Prostate gland (tissue), 2 donors: ENCODE measurements around the gene SMIM7. TPM values are rescaled to one million over a fixed set of nuclear protein-coding genes. Genes with fewer than 3 reads are reported as not detected.
"Not testable (repeated sequence)": the region's sequence is repeated elsewhere in the genome, so short reads cannot be mapped to it uniquely, and the experiment has no call there.

ENCODE experiments used
- DNase-seq: peaks from one replicate; pipeline ENCODE4 v3.0.0-alpha.2; 2019; ENCODE audit warnings: low spot score
- H3K27ac ChIP-seq, 2 donors: fragments of 200-600 bp; sonication (generic); 2 replicates each; pipeline ENCODE4 v1.5.1; 2017 to 2019
- H3K27me3 ChIP-seq: fragments of 200-600 bp; sonication (generic); replicated peaks from 2 replicates; pipeline ENCODE4 v1.5.1; 2019; ENCODE audit not compliant: insufficient read depth
- H3K36me3 ChIP-seq, 2 donors: fragments of 200-600 bp; sonication (generic); 1 replicate in 1 of 2; 2 replicates in 1 of 2; pipeline versions ENCODE4 v1.5.1 to v1.8.1; 2017 to 2019
- H3K4me1 ChIP-seq: fragments of 200-600 bp; sonication (generic); replicated peaks from 2 replicates; pipeline ENCODE4 v1.5.1; 2019
- H3K4me3 ChIP-seq, 2 donors: fragments of 200-600 bp; sonication (generic); 2 replicates each; pipeline ENCODE4 v1.5.1; 2017 to 2019
- H3K9me3 ChIP-seq: fragments of 200-600 bp; sonication (generic); 2 replicates; pipeline ENCODE4 v1.5.1; 2017
- POLR2A ChIP-seq: fragments of 450-650 bp; IDR thresholded peaks from one replicate; pipeline ENCODE4 v1.6.1; 2016; ENCODE audit warnings: antibody characterized with exemption, mild to moderate bottlenecking
- POLR2AphosphoS5 ChIP-seq: sonication (generic); formaldehyde crosslinking; IDR thresholded peaks from one replicate; pipeline ENCODE4 v1.6.1; 2017; ENCODE audit warnings: antibody characterized with exemption
- WGBS: methylation state at CpG from one replicate; pipeline ENCODE4 v1.1.5; 2018; 5-methylcytosine and 5-hydroxymethylcytosine counted together
- intact Hi-C: fragments of 100-400 bp; cut with DNase I; formaldehyde crosslinking; loops from one replicate; pipeline ENCODE4 v1.14.2; 2022
- total RNA-seq, 2 donors: library from RNA; depleted of rRNA; stranded (reverse); fragments of >200 nt; gene quantifications; one replicate each; pipeline ENCODE4 v1.1.0, GENCODE V29; 2016
- TF ChIP-seq, protein P1 (sequence below), 4 experiments: fragments of 200-600 bp in 2 of 4; fragments of 450-650 bp in 2 of 4; sonication (generic) in 2 of 4; IDR thresholded peaks; 1 replicate in 3 of 4; 2 replicates in 1 of 4; pipeline ENCODE4 v1.5.1; 2016 to 2019; ENCODE audit warnings: antibody characterized with exemption in 4 of 4, mild to moderate bottlenecking in 2 of 4, moderate library complexity in 2 of 4

Gene SMIM7
- total RNA-seq, 2 donors from 2014 or later, result 146 to 171 TPM

DNA sequence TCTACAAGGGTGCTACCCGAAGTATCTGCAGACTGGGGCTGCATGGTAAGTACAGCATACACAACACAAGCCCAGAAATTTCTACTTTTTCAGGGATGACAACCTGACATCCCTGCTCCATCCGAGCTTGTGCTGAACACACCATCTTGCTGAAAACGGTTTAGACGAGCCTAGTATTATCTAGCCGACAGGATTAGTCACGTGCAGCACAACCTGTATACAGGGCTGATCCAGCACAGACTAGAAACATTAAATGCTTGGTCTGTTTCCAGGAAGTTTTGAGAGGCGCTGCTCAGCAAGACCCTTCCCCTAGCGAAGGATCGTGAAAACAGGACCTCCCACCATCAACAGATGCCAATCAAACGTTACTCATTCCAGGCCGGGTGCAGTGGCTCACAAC is 4.2 kb downstream of the SMIM7 start:
- 80% methylated on average over 11 of the region's 11 CpGs for WGBS
- DNase-seq, result no peak
- H3K36me3 ChIP-seq, result no peaks in the 10 kb centered on the region

DNA sequence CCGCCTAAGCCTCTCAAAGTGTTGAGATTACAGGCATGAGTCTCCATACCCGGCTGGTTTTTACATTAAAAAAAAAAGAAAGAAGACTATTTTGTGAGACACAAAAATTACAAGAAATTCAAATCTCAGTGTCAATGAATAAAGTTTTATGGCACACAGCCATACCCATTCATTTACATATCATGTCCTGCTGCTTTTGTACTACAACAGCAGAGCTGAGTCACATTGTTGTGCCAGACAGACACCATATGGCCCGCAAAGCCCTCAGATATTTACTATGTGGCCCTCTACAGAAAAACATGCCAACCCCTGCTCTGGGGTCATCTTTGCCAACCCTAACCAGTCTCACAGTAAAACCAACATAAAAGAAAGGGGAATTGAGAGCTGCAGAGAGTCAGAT is 5.3 kb downstream of the SMIM7 start:
- 87% methylated on average over 3 of the region's 3 CpGs for WGBS
- H3K36me3 ChIP-seq, result no peaks in the 10 kb centered on the region
- no peaks in the 10 kb centered on the region for H3K27me3 ChIP-seq
- intact Hi-C loops, result no loop called here
- DNase-seq, result no peak
- peaks cover 15% of the 10 kb centered on the region for H3K4me1 ChIP-seq
- no peaks in the 10 kb centered on the region for H3K9me3 ChIP-seq
- peak overlapping the region in 1 of 2 donors; percentile 70 for H3K27ac ChIP-seq
- TF ChIP-seq, protein P1, sequence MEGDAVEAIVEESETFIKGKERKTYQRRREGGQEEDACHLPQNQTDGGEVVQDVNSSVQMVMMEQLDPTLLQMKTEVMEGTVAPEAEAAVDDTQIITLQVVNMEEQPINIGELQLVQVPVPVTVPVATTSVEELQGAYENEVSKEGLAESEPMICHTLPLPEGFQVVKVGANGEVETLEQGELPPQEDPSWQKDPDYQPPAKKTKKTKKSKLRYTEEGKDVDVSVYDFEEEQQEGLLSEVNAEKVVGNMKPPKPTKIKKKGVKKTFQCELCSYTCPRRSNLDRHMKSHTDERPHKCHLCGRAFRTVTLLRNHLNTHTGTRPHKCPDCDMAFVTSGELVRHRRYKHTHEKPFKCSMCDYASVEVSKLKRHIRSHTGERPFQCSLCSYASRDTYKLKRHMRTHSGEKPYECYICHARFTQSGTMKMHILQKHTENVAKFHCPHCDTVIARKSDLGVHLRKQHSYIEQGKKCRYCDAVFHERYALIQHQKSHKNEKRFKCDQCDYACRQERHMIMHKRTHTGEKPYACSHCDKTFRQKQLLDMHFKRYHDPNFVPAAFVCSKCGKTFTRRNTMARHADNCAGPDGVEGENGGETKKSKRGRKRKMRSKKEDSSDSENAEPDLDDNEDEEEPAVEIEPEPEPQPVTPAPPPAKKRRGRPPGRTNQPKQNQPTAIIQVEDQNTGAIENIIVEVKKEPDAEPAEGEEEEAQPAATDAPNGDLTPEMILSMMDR (IDR thresholded peaks at IDR 0.05), result no peak
- TF ChIP-seq POLR2AphosphoS5 (no peak), POLR2A (no peak)
- H3K4me3 ChIP-seq, result no peak overlapping the region

More for the DNA sequence above, 4.2 kb downstream of the SMIM7 start:
- no peaks in the 10 kb centered on the region for H3K9me3 ChIP-seq
- H3K4me1 ChIP-seq, result peaks cover 15% of the 10 kb centered on the region
- intact Hi-C loops, result no loop called here
- TF ChIP-seq, protein P1 (IDR thresholded peaks at IDR 0.05), result no peak
- TF ChIP-seq POLR2A, result no peak
- no peak for TF ChIP-seq POLR2AphosphoS5
- H3K27ac ChIP-seq, result no peak overlapping the region
- no peak overlapping the region for H3K4me3 ChIP-seq
- no peaks in the 10 kb centered on the region for H3K27me3 ChIP-seq

DNA sequence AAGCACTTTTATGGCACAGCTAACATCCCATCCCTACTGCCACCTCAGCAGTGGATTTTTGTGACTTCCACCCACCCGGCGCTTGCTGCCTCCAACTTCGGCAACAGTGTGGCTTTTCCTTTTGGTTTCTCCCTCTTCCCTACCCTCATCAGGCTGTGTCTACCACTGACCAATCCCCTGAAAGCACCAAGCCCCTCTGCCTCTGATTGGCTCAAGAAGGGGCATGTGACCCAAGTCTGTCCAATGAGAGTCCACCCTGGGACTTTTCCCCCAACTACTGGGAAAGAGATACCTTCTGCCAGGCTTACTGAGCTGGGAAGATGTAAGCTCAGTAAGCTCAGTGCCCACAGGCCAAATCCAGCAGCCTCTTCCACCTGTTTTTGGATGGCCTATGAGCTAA is 5.8 kb downstream of the SMIM7 start:
- no peaks in the 10 kb centered on the region for H3K9me3 ChIP-seq

DNA sequence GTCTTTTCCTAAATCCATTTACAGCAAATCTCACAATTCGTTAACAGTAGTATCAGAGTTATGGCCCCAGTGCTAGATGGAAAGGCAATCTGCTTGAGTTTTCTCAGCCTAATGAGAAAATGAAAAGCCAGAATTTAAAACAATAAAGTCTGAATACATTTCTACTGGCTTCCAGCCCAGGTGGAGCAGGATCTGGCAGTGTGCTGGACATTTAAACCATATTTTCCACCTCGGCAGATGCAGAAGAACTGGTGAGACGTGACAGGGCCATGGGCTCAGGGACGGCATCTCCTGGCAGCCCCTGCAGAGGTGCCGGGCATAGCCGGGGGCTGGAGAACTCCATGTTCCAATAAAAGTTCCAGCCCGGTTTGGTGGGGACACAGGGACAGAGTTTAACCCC is 7.1 kb downstream of the SMIM7 start:
- H3K27ac ChIP-seq, result peak overlapping the region; percentile 61 to 70
- intact Hi-C loops, result no loop called here
- H3K36me3 ChIP-seq, result no peaks in the 10 kb centered on the region
- WGBS, result 18% methylated on average over 7 of the region's 7 CpGs
- TF ChIP-seq, protein P1 (IDR thresholded peaks at IDR 0.05), result no peak
- peak; percentile 74 for TF ChIP-seq POLR2AphosphoS5
- H3K27me3 ChIP-seq, result no peaks in the 10 kb centered on the region
- DNase-seq, result peak; percentile 50
- H3K4me1 ChIP-seq, result peaks cover 8% of the 10 kb centered on the region
- H3K9me3 ChIP-seq, result no peaks in the 10 kb centered on the region
- H3K4me3 ChIP-seq, result no peak overlapping the region

More for the DNA sequence above, 5.8 kb downstream of the SMIM7 start:
- Histone ChIP-seq H3K27ac (peak overlapping the region; percentile 61 to 70), H3K4me3 (no peak overlapping the region), H3K4me1 (peaks cover 15% of the 10 kb centered on the region), H3K27me3 (no peaks in the 10 kb centered on the region), H3K36me3 (no peaks in the 10 kb centered on the region)
- TF ChIP-seq, protein P1 (IDR thresholded peaks at IDR 0.05), result no peak
- TF ChIP-seq POLR2A (no peak), POLR2AphosphoS5 (no peak)
- no peak for DNase-seq
- intact Hi-C loops, result no loop called here
- WGBS, result 93% methylated on average over 3 of the region's 3 CpGs

DNA sequence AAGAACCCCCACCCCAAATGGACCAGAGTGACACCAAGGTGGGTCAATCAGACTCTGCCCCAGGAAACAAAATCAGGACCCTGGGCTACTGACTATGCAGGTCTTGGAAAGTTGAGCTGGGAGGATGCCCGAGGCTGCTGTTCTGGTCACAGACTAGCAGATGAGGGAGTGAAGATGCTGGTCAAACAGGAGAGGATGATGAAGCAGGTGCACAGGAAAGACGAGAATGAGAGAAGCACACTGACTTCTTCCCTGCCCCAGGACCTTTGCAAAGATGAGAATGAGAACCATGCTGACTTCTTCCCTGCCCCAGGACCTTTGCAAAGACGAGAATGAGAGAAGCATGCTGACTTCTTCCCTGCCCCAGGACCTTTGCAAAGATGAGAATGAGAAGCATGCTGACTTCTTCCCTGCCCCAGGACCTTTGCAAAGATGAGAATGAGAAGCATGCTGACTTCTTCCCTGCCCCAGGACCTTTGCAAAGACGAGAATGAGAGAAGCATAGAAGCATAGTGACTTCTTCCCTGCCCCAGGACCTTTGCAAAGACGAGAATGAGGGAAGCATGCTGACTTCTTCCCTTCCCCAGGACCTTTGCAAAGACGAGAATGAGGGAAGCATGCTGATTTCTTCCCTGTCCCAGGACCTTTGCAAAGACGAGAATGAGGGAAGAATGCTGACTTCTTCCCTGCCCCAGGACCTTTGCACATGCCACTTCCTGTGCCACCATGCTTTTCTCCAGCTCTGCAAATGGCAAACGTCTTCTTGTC is 8.3 kb downstream of the SMIM7 start:
- DNase-seq, intact Hi-C loops, H3K27me3 ChIP-seq, H3K9me3 ChIP-seq, H3K36me3 ChIP-seq, H3K4me3 ChIP-seq, H3K4me1 ChIP-seq: not testable (repeated sequence)
- peak overlapping the region; percentile 61 to 70 for H3K27ac ChIP-seq
- WGBS, result 86% methylated on average over 8 of the region's 8 CpGs
